GM12801 (cell line): ENCODE measurements around the gene SLC35G6.
"Not testable (repeated sequence)": the region's sequence is repeated elsewhere in the genome, so short reads cannot be mapped to it uniquely, and the experiment has no call there.

Experiments used
- TF ChIP-seq, protein P1 (sequence below): IDR thresholded peaks from one replicate; pipeline ENCODE4 v1.5.1; 2011; ENCODE audit warnings: control low read depth; ENCODE audit not compliant: insufficient read length; ENCODE audit errors: extremely low read depth

SLC35G6 gene

GRCh38 chr17:7481275-7481674 lies at the start of gene SLC35G6:
Gene SLC35G6 (plus strand): TSS chr17:7481446. CDS start chr17:7481517, 71 bp downstream.
- TF ChIP-seq, protein P1, sequence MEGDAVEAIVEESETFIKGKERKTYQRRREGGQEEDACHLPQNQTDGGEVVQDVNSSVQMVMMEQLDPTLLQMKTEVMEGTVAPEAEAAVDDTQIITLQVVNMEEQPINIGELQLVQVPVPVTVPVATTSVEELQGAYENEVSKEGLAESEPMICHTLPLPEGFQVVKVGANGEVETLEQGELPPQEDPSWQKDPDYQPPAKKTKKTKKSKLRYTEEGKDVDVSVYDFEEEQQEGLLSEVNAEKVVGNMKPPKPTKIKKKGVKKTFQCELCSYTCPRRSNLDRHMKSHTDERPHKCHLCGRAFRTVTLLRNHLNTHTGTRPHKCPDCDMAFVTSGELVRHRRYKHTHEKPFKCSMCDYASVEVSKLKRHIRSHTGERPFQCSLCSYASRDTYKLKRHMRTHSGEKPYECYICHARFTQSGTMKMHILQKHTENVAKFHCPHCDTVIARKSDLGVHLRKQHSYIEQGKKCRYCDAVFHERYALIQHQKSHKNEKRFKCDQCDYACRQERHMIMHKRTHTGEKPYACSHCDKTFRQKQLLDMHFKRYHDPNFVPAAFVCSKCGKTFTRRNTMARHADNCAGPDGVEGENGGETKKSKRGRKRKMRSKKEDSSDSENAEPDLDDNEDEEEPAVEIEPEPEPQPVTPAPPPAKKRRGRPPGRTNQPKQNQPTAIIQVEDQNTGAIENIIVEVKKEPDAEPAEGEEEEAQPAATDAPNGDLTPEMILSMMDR, result not testable (repeated sequence)

- TF ChIP-seq, protein P1, result no peak
Observed at GRCh38 chr17:7432296-7432695, 49.0 kb upstream of the SLC35G6 start.

GRCh38 chr17:7435676-7436555 lies 45.3 kb upstream of the SLC35G6 start:
- TF ChIP-seq, protein P1, result no peak

DNA sequence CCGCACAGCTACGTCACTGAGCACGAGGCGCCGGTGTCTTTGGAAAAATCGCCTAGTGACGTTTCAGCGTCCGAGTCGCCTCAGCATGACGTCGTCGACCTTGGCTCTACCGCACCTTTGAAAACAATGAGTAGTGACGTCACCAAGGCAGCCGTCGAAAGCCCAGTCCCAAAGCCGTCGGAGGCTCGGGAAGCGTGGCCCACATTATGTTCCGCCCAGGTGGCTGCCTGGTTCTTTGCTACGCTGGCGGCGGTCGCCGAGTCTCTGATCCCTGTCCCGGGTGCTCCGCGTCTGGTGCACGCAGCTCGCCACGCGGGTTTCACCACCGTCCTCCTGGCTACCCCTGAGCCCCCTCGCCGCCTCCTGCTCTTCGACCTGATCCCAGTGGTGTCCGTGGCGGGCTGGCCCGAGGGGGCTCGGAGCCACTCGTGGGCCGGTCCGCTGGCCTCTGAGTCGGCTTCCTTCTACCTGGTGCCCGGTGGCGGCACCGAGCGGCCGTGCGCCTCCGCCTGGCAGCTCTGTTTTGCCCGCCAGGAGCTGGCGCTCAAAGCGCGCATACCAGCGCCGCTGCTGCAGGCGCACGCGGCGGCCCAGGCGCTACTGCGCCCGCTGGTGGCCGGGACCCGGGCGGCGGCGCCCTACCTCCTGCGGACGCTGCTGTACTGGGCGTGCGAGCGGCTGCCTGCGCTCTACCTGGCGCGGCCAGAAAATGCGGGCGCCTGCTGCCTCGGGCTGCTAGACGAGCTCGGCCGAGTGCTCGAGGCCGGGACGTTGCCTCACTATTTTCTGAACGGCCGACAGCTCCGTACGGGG lies 44.5 kb upstream of the SLC35G6 start:
- TF ChIP-seq, protein P1, result no peak

- TF ChIP-seq, protein P1, result no peak
Observed at GRCh38 chr17:7437369-7437863, 43.8 kb upstream of the SLC35G6 start.

DNA sequence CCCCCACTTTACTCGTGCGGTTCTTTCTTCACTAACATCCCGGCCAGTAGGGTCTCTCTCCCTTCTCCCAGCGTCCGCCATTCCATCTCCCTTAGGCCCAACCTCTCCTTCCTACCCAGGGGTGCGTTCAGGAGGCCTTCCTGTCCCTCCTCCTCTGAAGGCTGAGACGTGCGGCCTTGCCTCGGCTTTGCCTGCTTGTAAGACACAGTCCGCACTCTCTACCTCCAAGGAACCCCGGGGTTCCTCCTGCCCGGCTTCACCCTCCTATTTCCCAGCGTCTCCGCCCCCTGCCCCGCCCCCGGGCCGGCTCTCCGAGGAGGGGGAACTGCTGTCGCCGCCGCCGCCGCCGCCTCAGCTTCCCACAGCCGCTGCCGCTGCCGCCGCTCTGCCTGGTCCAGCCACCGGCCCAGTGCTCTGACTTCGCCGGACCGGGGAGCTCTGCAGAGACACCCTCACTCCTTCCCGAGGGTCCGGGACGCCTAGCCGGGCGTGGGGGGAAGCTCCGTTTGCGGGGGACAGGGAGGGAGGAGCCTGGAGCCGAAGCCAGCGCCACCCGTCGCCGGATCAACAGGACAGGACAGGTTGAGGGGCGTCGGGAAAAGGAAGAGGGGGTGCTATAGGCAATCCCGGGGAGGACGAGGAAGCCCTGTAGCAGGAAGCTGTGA lies 43.2 kb upstream of the SLC35G6 start:
- TF ChIP-seq, protein P1, result no peak
